MG63 (cell line): Measurements from ENCODE around the gene IDH1. TPM values are rescaled to one million over a fixed set of nuclear protein-coding genes. Genes with fewer than 3 reads are reported as not detected.
"Not testable (repeated sequence)": the region's sequence is repeated elsewhere in the genome, so short reads cannot be mapped to it uniquely, and the experiment has no call there.

ENCODE experiments used
- DNase-seq: peaks from one replicate; pipeline ENCODE4 v3.0.0-alpha.2; 2020
- H3K27me3 ChIP-seq: fragments of 250-450 bp; sonication (Bioruptor Pico); 2 replicates; pipeline ENCODE4 v1.5.1; 2020; ENCODE audit warnings: mild to moderate bottlenecking, moderate library complexity
- H3K36me3 ChIP-seq: fragments of 250-450 bp; sonication (Bioruptor Pico); 2 replicates; pipeline ENCODE4 v1.5.1; 2020; ENCODE audit warnings: mild to moderate bottlenecking, moderate library complexity
- H3K4me3 ChIP-seq: fragments of 250-450 bp; sonication (Bioruptor Pico); 2 replicates; pipeline ENCODE4 v1.5.1; 2020; ENCODE audit warnings: mild to moderate bottlenecking, moderate library complexity
- H3K9me3 ChIP-seq: fragments of 250-450 bp; sonication (Bioruptor Pico); 2 replicates; pipeline ENCODE4 v1.5.1; 2020; ENCODE audit warnings: mild to moderate bottlenecking, moderate library complexity
- total RNA-seq: library from RNA; depleted of rRNA; stranded (reverse); fragments of >200 nt; shearing (Covaris generic); gene quantifications from 2 replicates; pipeline ENCODE4 v1.2.3, GENCODE V29; 2014; ENCODE audit warnings: low replicate concordance

The IDH1 gene
- total RNA-seq, 1 experiment from 2014 or later, result 29.6 TPM

GRCh38 chr2:208266553-208266893 lies 11.7 kb upstream of the IDH1 start:
- no peak for DNase-seq
- H3K27me3 ChIP-seq, result no peaks in the 10 kb centered on the region
- peaks cover 7% of the 10 kb centered on the region; the same call in 1 of the 2 replicates for H3K9me3 ChIP-seq
- H3K36me3 ChIP-seq, result peaks cover 5% of the 10 kb centered on the region
- H3K4me3 ChIP-seq, result peak overlapping the region; percentile 81

- peak within 1 kb of the TSS; percentile 81 for H3K4me3 ChIP-seq
- peaks cover 7% of the 10 kb centered on the region; the same call in 1 of the 2 replicates for H3K9me3 ChIP-seq
- no peaks in the 10 kb centered on the region; the same call in 1 of the 2 replicates for H3K36me3 ChIP-seq
- H3K27me3 ChIP-seq, result no peaks in the 10 kb centered on the region
- peak; percentile 98 for DNase-seq
Observed at GRCh38 chr2:208265801-208266552, 11.1 kb upstream of the IDH1 start, which contains the start of gene PIKFYVE. PIKFYVE (plus strand) TSS chr2:208266255; CDS start chr2:208271520, 5,265 bp downstream.

- H3K36me3 ChIP-seq, result no peaks in the 10 kb centered on the region
- H3K4me3 ChIP-seq, result peak overlapping the region; percentile 81
- no peaks in the 10 kb centered on the region for H3K27me3 ChIP-seq
- peak; percentile 19 for DNase-seq
- H3K9me3 ChIP-seq, result peaks cover 7% of the 10 kb centered on the region; the same call in 1 of the 2 replicates
Observed at GRCh38 chr2:208265371-208265800, 10.5 kb upstream of the IDH1 start.

GRCh38 chr2:208256849-208257813 lies 2.3 kb upstream of the IDH1 start:
- not testable (repeated sequence) for DNase-seq, H3K9me3 ChIP-seq, H3K36me3 ChIP-seq, H3K27me3 ChIP-seq, H3K4me3 ChIP-seq

GRCh38 chr2:208256192-208256782 lies 1.4 kb upstream of the IDH1 start:
- Histone ChIP-seq H3K36me3 (peaks cover 7% of the 10 kb centered on the region), H3K4me3 (no peak overlapping the region), H3K9me3 (no peaks in the 10 kb centered on the region), H3K27me3 (no peaks in the 10 kb centered on the region)
- no peak for DNase-seq

GRCh38 chr2:208255557-208256106 lies 761 bp upstream of the IDH1 start:
- Histone ChIP-seq H3K36me3 (peaks cover 10% of the 10 kb centered on the region), H3K27me3 (no peaks in the 10 kb centered on the region), H3K4me3 (peak overlapping the region; percentile 70), H3K9me3 (no peaks in the 10 kb centered on the region)
- no peak for DNase-seq

GRCh38 chr2:208254118-208254870 lies 577 bp downstream of the IDH1 start:
- no peaks in the 10 kb centered on the region for H3K9me3 ChIP-seq

GRCh38 chr2:208253600-208254117 lies 1.2 kb downstream of the IDH1 start:
- Histone ChIP-seq H3K36me3 (peaks cover 17% of the 10 kb centered on the region), H3K27me3 (no peaks in the 10 kb centered on the region), H3K4me3 (peak overlapping the region; percentile 70), H3K9me3 (no peaks in the 10 kb centered on the region)
- no peak for DNase-seq

More at GRCh38 chr2:208254118-208254870, 577 bp downstream of the IDH1 start:
- peak overlapping the region; percentile 70 for H3K4me3 ChIP-seq
- no peaks in the 10 kb centered on the region for H3K27me3 ChIP-seq
- peak; percentile 80 for DNase-seq
- peaks cover 16% of the 10 kb centered on the region for H3K36me3 ChIP-seq

- Histone ChIP-seq H3K36me3 (peaks cover 17% of the 10 kb centered on the region), H3K4me3 (no peak overlapping the region), H3K9me3 (no peaks in the 10 kb centered on the region), H3K27me3 (no peaks in the 10 kb centered on the region)
- no peak for DNase-seq
Observed at GRCh38 chr2:208252716-208253492, 2.0 kb downstream of the IDH1 start.

- no peak for DNase-seq
- H3K4me3 ChIP-seq, result no peak overlapping the region
- no peaks in the 10 kb centered on the region for H3K27me3 ChIP-seq
- H3K36me3 ChIP-seq, result peaks cover 17% of the 10 kb centered on the region
- no peaks in the 10 kb centered on the region for H3K9me3 ChIP-seq
Observed at GRCh38 chr2:208251098-208251497, 3.8 kb downstream of the IDH1 start.

- DNase-seq, result no peak
- Histone ChIP-seq H3K36me3 (peaks cover 17% of the 10 kb centered on the region), H3K27me3 (no peaks in the 10 kb centered on the region), H3K4me3 (no peak overlapping the region), H3K9me3 (no peaks in the 10 kb centered on the region)
Observed at GRCh38 chr2:208250388-208250787, 4.5 kb downstream of the IDH1 start.

- Histone ChIP-seq H3K36me3 (peaks cover 17% of the 10 kb centered on the region), H3K9me3 (no peaks in the 10 kb centered on the region), H3K27me3 (no peaks in the 10 kb centered on the region), H3K4me3 (no peak overlapping the region)
- DNase-seq, result no peak
Observed at GRCh38 chr2:208249296-208249695, 5.6 kb downstream of the IDH1 start.

- no peak overlapping the region for H3K4me3 ChIP-seq
- no peak for DNase-seq
- peaks cover 17% of the 10 kb centered on the region for H3K36me3 ChIP-seq
- H3K27me3 ChIP-seq, result no peaks in the 10 kb centered on the region
- no peaks in the 10 kb centered on the region for H3K9me3 ChIP-seq
Observed at GRCh38 chr2:208248601-208249000, 6.3 kb downstream of the IDH1 start.

- H3K27me3 ChIP-seq, result no peaks in the 10 kb centered on the region
- H3K4me3 ChIP-seq, result no peak overlapping the region
- no peak for DNase-seq
- H3K36me3 ChIP-seq, result peaks cover 8% of the 10 kb centered on the region
- no peaks in the 10 kb centered on the region for H3K9me3 ChIP-seq
Observed at GRCh38 chr2:208245746-208246145, 9.1 kb downstream of the IDH1 start.

- Histone ChIP-seq H3K36me3 (peaks cover 2% of the 10 kb centered on the region), H3K27me3 (no peaks in the 10 kb centered on the region), H3K4me3 (no peak overlapping the region), H3K9me3 (no peaks in the 10 kb centered on the region)
- no peak for DNase-seq
Observed at GRCh38 chr2:208244422-208244821, 10.4 kb downstream of the IDH1 start.
